ENCODE results near the gene KCNQ4.

KCNQ4 gene

GRCh38 chr1:40808909-40809308, 25.3 kb downstream of the KCNQ4 start:
- TF ChIP-seq CTCF (IDR thresholded peaks at IDR 0.05), result no peak

- no peak for TF ChIP-seq CTCF (IDR thresholded peaks at IDR 0.05)
Measured at GRCh38 chr1:40810927-40811326, 27.3 kb downstream of the KCNQ4 start.

- TF ChIP-seq CTCF (IDR thresholded peaks at IDR 0.05), result no peak
Measured at GRCh38 chr1:40815420-40815819, 31.8 kb downstream of the KCNQ4 start.

- no peak for TF ChIP-seq CTCF (IDR thresholded peaks at IDR 0.05)
Measured at GRCh38 chr1:40817791-40818263, 34.2 kb downstream of the KCNQ4 start.

GRCh38 chr1:40818264-40818961, 34.8 kb downstream of the KCNQ4 start:
- no peak for TF ChIP-seq CTCF (IDR thresholded peaks at IDR 0.05)

- no peak for TF ChIP-seq CTCF (IDR thresholded peaks at IDR 0.05)
Measured at GRCh38 chr1:40819101-40819500, 35.5 kb downstream of the KCNQ4 start.

- TF ChIP-seq CTCF (IDR thresholded peaks at IDR 0.05), result no peak
Measured at GRCh38 chr1:40820251-40820797, 36.7 kb downstream of the KCNQ4 start.

Measured in LNCAP (cell line).